ENCODE measurements around the gene ELANE. TPM values are rescaled to one million over a fixed set of nuclear protein-coding genes. Genes with fewer than 3 reads are reported as not detected.
"Not testable (repeated sequence)": the region's sequence is repeated elsewhere in the genome, so short reads cannot be mapped to it uniquely, and the experiment has no call there.

ELANE gene
- total RNA-seq, 4 donors from 2014 or later: 0.95 TPM; not detected in 3

- DNase-seq: no peak
- no peaks in the 10 kb centered on the region for H3K36me3 ChIP-seq
- peak overlapping the region; percentile 55 to 90 (median 78) for H3K27ac ChIP-seq
- WGBS, 2 donors: 22 to 33% methylated on average over 11 to 17 of the region's 28 CpGs
- peaks cover 15 to 40% (median 16%) of the 10 kb centered on the region in 3 donors for H3K4me1 ChIP-seq
- intact Hi-C loops (cut with DNase I): loop anchor here (10.0 kb wide), 2 partner anchors 76 to 134 kb away; partner anchors contain the start of gene WDR18
- TF ChIP-seq POLR2A (IDR thresholded peaks at IDR 0.05) (no peak), CTCF (IDR thresholded peaks at IDR 0.05) (no peak)
- H3K9me3 ChIP-seq: no peaks in the 10 kb centered on the region
- H3K4me3 ChIP-seq: peak overlapping the region in 1 of 4 donors; percentile 47
- H3K27me3 ChIP-seq: peaks cover 0 to 93% (median 1%) of the 10 kb centered on the region in 4 donors
Observed at GRCh38 chr19:850221-850978, 1.7 kb upstream of the ELANE start.

- H3K27ac ChIP-seq: peak overlapping the region; percentile 26 to 90 (median 78)
- H3K36me3 ChIP-seq: no peaks in the 10 kb centered on the region
- WGBS, 2 donors: 6 to 67% methylated on average over 1 to 5 of the region's 13 CpGs
- no peak for DNase-seq
- H3K4me3 ChIP-seq: peak overlapping the region in 1 of 4 donors; percentile 47
- no peaks in the 10 kb centered on the region for H3K9me3 ChIP-seq
- intact Hi-C loops (cut with DNase I): loop anchor here (10.0 kb wide), 2 partner anchors 76 to 134 kb away; partner anchors contain the start of gene WDR18
- peaks cover 15 to 40% (median 16%) of the 10 kb centered on the region in 3 donors for H3K4me1 ChIP-seq
- no peak for TF ChIP-seq CTCF (IDR thresholded peaks at IDR 0.05)
- H3K27me3 ChIP-seq: peaks cover 0 to 93% (median 1%) of the 10 kb centered on the region in 4 donors
Observed at GRCh38 chr19:850979-851335, 1.1 kb upstream of the ELANE start.

- TF ChIP-seq CTCF (IDR thresholded peaks at IDR 0.05): no peak
- TF ChIP-seq POLR2A (IDR thresholded peaks at IDR 0.05): no peak
- Histone ChIP-seq H3K4me1 (peaks cover 9 to 35% (median 16%) of the 10 kb centered on the region in 3 donors), H3K27ac (no peak overlapping the region), H3K9me3 (no peaks in the 10 kb centered on the region), H3K27me3 (peaks cover 0 to 77% (median 0%) of the 10 kb centered on the region in 4 donors), H3K36me3 (no peaks in the 10 kb centered on the region), H3K4me3 (no peak overlapping the region)
- WGBS, 2 donors: no CpG with 5 or more reads among the region's 67 CpGs
- no peak for DNase-seq
- intact Hi-C loops (cut with DNase I): loop anchor here (10.0 kb wide), 2 partner anchors 78 to 132 kb away; partner anchors contain the start of gene WDR18
Observed at GRCh38 chr19:853014-853585, 997 bp downstream of the ELANE start.

- H3K4me1 ChIP-seq: peaks cover 8 to 33% (median 16%) of the 10 kb centered on the region in 3 donors
- H3K27me3 ChIP-seq: peaks cover 0 to 77% (median 0%) of the 10 kb centered on the region in 4 donors
- not testable (repeated sequence) for H3K9me3 ChIP-seq, DNase-seq, H3K4me3 ChIP-seq, H3K36me3 ChIP-seq, H3K27ac ChIP-seq
- 70 to 82% methylated on average over 4 of the region's 17 CpGs for WGBS, 2 donors
- intact Hi-C loops (cut with DNase I): loop anchor here (10.0 kb wide), 2 partner anchors 79 to 131 kb away; partner anchors contain the start of gene WDR18
Observed at GRCh38 chr19:853614-854220, 1.6 kb downstream of the ELANE start.

GRCh38 chr19:854549-854948 lies 2.4 kb downstream of the ELANE start:
- H3K27me3 ChIP-seq: peaks cover 0 to 78% (median 0%) of the 10 kb centered on the region in 4 donors
- peaks cover 10 to 42% (median 21%) of the 10 kb centered on the region in 3 donors for H3K4me1 ChIP-seq
- no peak overlapping the region for H3K27ac ChIP-seq
- no peaks in the 10 kb centered on the region for H3K36me3 ChIP-seq
- TF ChIP-seq POLR2A (IDR thresholded peaks at IDR 0.05): no peak
- TF ChIP-seq CTCF (IDR thresholded peaks at IDR 0.05): no peak
- intact Hi-C loops (cut with DNase I): loop anchor here (10.0 kb wide), 2 partner anchors 80 to 130 kb away; partner anchors contain the start of gene WDR18
- H3K4me3 ChIP-seq: no peak overlapping the region
- no peaks in the 10 kb centered on the region for H3K9me3 ChIP-seq
- no peak for DNase-seq
- WGBS, 2 donors: 65 to 67% methylated on average over 6 of the region's 6 CpGs

Data from esophagus squamous epithelium (tissue), 5 donors.